ENCODE data around the gene CSGALNACT2. TPM values are rescaled to one million over a fixed set of nuclear protein-coding genes. Genes with fewer than 3 reads are reported as not detected.

Gene CSGALNACT2
- total RNA-seq, 1 donor: 31.8 TPM

DNA sequence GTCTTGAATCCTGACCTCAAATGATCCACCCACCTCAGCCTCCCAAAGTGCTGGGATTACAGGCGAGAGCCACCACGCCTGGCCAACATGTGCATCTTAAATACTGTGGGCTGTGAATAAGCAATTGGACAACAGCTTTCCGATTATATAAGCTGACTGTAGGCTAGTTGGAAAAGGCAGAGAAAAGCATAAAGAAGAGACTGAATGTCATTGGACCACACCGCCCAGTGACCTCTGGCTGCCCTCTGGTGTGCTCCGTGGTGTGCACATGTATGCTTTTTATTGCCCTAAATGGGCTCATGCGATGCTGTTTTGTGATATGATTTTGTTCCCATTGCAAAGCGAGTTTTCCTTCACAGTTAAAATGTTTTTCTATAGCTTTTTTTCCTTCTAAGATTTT is 15.4 kb upstream of the CSGALNACT2 start:
- H3K4me1 ChIP-seq (ENCODE audit: insufficient read depth, low read length): no peaks in the 10 kb centered on the region
- H3K27ac ChIP-seq (ENCODE audit: low read depth, low read length): no peak overlapping the region
- DNase-seq (ENCODE audit: insufficient read length, low spot score, missing footprints): peak; percentile 42
- no peaks in the 10 kb centered on the region for H3K36me3 ChIP-seq (ENCODE audit: insufficient read depth, low read length)
- H3K79me2 ChIP-seq (ENCODE audit: insufficient read depth, low read length): no peaks in the 10 kb centered on the region
- TF ChIP-seq, protein P1, sequence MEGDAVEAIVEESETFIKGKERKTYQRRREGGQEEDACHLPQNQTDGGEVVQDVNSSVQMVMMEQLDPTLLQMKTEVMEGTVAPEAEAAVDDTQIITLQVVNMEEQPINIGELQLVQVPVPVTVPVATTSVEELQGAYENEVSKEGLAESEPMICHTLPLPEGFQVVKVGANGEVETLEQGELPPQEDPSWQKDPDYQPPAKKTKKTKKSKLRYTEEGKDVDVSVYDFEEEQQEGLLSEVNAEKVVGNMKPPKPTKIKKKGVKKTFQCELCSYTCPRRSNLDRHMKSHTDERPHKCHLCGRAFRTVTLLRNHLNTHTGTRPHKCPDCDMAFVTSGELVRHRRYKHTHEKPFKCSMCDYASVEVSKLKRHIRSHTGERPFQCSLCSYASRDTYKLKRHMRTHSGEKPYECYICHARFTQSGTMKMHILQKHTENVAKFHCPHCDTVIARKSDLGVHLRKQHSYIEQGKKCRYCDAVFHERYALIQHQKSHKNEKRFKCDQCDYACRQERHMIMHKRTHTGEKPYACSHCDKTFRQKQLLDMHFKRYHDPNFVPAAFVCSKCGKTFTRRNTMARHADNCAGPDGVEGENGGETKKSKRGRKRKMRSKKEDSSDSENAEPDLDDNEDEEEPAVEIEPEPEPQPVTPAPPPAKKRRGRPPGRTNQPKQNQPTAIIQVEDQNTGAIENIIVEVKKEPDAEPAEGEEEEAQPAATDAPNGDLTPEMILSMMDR (IDR thresholded peaks at IDR 0.05; ENCODE audit: extremely low read depth, low read depth, low read length): no peak
- no peak overlapping the region for H3K4me2 ChIP-seq (ENCODE audit: insufficient read depth, low read length)
- H3K27me3 ChIP-seq (ENCODE audit: insufficient read depth, low read length): peaks cover 7% of the 10 kb centered on the region
- H2AFZ ChIP-seq (ENCODE audit: low read length): no peak overlapping the region
- no peaks in the 10 kb centered on the region for H3K9me3 ChIP-seq (ENCODE audit: low read depth, low read length)
- H3K4me3 ChIP-seq (ENCODE audit: insufficient read depth, low read length): no peak overlapping the region
- no peaks in the 10 kb centered on the region for H4K20me1 ChIP-seq (ENCODE audit: insufficient read depth, low read length)

DNA sequence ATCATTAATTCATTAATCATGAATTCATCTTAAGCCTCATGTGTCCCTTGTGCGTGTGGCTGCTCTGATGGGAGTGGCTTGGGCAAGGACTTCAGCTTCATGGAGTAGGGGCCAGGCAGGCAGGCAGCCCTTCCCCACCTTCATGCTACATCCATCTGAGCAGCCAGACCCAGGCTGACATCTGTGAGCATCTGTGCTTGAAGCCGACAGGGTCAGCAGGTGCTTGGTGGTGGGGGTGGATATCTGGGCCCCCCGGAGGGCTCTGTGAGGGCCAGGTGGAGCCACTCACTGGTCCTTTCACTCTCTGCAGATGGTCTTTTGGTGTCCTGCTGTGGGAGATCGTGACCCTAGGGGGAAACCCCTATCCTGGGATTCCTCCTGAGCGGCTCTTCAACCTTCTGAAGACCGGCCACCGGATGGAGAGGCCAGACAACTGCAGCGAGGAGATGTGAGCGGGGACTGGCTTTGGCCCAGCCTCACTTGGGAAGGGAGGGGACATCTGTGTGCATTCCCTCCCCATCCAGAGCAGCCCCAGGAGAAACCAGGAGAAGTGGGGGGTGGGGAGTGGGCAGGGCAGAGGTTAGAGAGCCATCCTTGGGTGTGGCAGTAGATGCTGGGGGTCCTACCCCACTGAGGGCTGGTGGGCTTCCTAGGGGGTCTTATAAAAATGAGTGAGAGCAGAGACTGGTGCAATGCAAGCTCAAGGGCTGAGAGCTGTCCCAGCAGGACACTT is 14.7 kb upstream of the CSGALNACT2 start:
- Histone ChIP-seq H3K27me3 (ENCODE audit: insufficient read depth, low read length) (peaks cover 7% of the 10 kb centered on the region), H2AFZ (ENCODE audit: low read length) (no peak overlapping the region), H3K4me3 (ENCODE audit: insufficient read depth, low read length) (no peak overlapping the region), H3K79me2 (ENCODE audit: insufficient read depth, low read length) (no peaks in the 10 kb centered on the region), H3K36me3 (ENCODE audit: insufficient read depth, low read length) (no peaks in the 10 kb centered on the region), H3K4me1 (ENCODE audit: insufficient read depth, low read length) (peaks cover 2% of the 10 kb centered on the region), H3K27ac (ENCODE audit: low read depth, low read length) (no peak overlapping the region), H3K9me3 (ENCODE audit: low read depth, low read length) (no peaks in the 10 kb centered on the region), H3K4me2 (ENCODE audit: insufficient read depth, low read length) (no peak overlapping the region), H4K20me1 (ENCODE audit: insufficient read depth, low read length) (no peaks in the 10 kb centered on the region)
- TF ChIP-seq, protein P1 (IDR thresholded peaks at IDR 0.05; ENCODE audit: extremely low read depth, low read depth, low read length): no peak
- DNase-seq (ENCODE audit: insufficient read length, low spot score, missing footprints): peak; percentile 61

DNA sequence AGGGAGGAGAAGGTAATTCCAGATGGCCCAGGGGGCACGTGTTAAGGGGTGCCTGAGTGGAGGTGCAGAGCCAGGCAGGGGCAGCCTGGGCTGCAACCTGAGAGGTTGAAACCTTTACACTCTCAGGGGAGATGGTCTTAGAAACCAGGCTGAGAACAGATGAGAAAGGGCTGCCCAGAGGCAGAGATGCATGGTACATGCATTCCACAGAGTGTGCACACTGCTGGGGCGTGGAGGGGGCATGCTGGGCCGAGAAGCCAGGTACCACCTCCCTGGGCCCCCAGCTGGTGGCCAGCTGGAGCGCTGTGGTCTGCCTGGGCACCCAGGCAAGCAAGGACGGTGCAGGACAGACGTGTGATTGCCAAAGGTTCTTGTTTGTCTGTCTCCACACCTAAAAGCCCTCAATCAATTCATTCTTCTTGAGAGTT is 14.1 kb upstream of the CSGALNACT2 start:
- Histone ChIP-seq H3K27me3 (ENCODE audit: insufficient read depth, low read length) (peaks cover 7% of the 10 kb centered on the region), H3K27ac (ENCODE audit: low read depth, low read length) (no peak overlapping the region), H3K79me2 (ENCODE audit: insufficient read depth, low read length) (no peaks in the 10 kb centered on the region), H3K4me1 (ENCODE audit: insufficient read depth, low read length) (peaks cover 8% of the 10 kb centered on the region), H3K36me3 (ENCODE audit: insufficient read depth, low read length) (no peaks in the 10 kb centered on the region), H4K20me1 (ENCODE audit: insufficient read depth, low read length) (no peaks in the 10 kb centered on the region), H3K4me2 (ENCODE audit: insufficient read depth, low read length) (no peak overlapping the region), H3K4me3 (ENCODE audit: insufficient read depth, low read length) (no peak overlapping the region), H3K9me3 (ENCODE audit: low read depth, low read length) (no peaks in the 10 kb centered on the region), H2AFZ (ENCODE audit: low read length) (no peak overlapping the region)
- DNase-seq (ENCODE audit: insufficient read length, low spot score, missing footprints): peak; percentile 57
- TF ChIP-seq, protein P1 (IDR thresholded peaks at IDR 0.05; ENCODE audit: extremely low read depth, low read depth, low read length): no peak

DNA sequence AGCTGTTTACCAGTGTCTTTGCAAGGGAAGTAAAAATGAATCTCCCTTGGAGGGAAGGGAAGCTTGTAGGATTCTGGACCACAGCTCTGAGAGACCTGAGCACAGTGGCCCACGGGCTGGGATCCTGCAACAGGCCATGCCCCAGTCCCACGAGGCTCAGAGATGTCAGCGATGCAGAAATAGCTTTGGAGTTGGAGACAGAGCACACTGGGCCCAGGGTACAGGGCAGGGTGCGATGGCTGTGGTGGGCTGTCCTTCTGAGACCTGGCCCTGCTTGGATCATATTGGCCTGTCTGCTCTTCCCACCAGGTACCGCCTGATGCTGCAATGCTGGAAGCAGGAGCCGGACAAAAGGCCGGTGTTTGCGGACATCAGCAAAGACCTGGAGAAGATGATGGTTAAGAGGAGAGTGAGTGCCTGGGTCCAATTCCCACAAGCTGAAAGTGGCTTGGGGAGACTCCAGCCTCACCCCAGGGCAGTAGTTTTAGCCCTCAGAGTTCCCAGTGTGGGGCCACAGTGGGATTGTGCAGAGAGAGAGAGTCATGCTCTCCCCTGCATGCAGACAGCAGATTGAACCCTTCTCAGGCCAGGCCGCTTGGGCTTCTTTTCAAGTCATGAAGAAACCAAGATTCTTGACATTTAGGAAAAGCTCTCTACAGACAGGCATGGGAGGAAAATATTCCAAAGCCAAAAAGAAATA is 13.5 kb upstream of the CSGALNACT2 start:
- H3K4me2 ChIP-seq (ENCODE audit: insufficient read depth, low read length): no peak overlapping the region
- peak; percentile 22 for DNase-seq (ENCODE audit: insufficient read length, low spot score, missing footprints)

More for the DNA sequence above, 13.5 kb upstream of the CSGALNACT2 start:
- TF ChIP-seq, protein P1 (IDR thresholded peaks at IDR 0.05; ENCODE audit: extremely low read depth, low read depth, low read length): no peak
- peaks cover 13% of the 10 kb centered on the region for H3K4me1 ChIP-seq (ENCODE audit: insufficient read depth, low read length)
- no peaks in the 10 kb centered on the region for H3K36me3 ChIP-seq (ENCODE audit: insufficient read depth, low read length)
- no peak overlapping the region for H2AFZ ChIP-seq (ENCODE audit: low read length)
- peaks cover 7% of the 10 kb centered on the region for H3K27me3 ChIP-seq (ENCODE audit: insufficient read depth, low read length)
- no peak overlapping the region for H3K4me3 ChIP-seq (ENCODE audit: insufficient read depth, low read length)
- H3K9me3 ChIP-seq (ENCODE audit: low read depth, low read length): no peaks in the 10 kb centered on the region
- no peaks in the 10 kb centered on the region for H4K20me1 ChIP-seq (ENCODE audit: insufficient read depth, low read length)
- H3K27ac ChIP-seq (ENCODE audit: low read depth, low read length): no peak overlapping the region
- H3K79me2 ChIP-seq (ENCODE audit: insufficient read depth, low read length): no peaks in the 10 kb centered on the region
